Measurements from ENCODE around the gene TTLL9.

GRCh38 chr20:31840906-31841816 lies 29.3 kb upstream of the TTLL9 start:
- TF ChIP-seq POLR2AphosphoS5 (IDR thresholded peaks at IDR 0.05; ENCODE audit: borderline replicate concordance, low read depth, low read length) (no peak), EZH2 (IDR thresholded peaks at IDR 0.05) (no peak)

Measured in SK-N-MC (cell line).